NCI-H1694 (cell line): ENCODE data around the gene STH.
"Not testable (repeated sequence)": the region's sequence is repeated elsewhere in the genome, so short reads cannot be mapped to it uniquely, and the experiment has no call there.

ENCODE experiments used
- DNase-seq: peaks from one replicate; lab custom pipeline; 2025; lab: John Stamatoyannopoulos, UW

STH gene

DNA sequence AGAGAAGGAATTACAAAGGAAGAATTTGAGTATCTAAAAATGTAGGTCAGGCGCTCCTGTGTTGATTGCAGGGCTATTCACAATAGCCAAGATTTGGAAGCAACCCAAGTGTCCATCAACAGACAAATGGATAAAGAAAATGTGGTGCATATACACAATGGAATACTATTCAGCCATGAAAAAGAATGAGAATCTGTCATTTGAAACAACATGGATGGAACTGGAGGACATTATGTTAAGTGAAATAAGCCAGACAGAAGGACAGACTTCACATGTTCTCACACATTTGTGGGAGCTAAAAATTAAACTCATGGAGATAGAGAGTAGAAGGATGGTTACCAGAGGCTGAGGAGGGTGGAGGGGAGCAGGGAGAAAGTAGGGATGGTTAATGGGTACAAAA lies 7.0 kb downstream of the STH start:
- DNase-seq: not testable (repeated sequence)

DNA sequence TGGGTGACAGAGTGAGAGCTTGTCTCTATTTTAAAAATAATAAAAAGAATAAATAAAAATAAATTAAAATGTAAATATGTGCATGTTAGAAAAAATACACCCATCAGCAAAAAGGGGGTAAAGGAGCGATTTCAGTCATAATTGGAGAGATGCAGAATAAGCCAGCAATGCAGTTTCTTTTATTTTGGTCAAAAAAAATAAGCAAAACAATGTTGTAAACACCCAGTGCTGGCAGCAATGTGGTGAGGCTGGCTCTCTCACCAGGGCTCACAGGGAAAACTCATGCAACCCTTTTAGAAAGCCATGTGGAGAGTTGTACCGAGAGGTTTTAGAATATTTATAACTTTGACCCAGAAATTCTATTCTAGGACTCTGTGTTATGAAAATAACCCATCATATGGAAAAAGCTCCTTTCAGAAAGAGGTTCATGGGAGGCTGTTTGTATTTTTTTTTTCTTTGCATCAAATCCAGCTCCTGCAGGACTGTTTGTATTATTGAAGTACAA lies 8.5 kb downstream of the STH start:
- DNase-seq: no peak

- no peak for DNase-seq
Measured at GRCh38 chr17:46008591-46008990, 9.5 kb downstream of the STH start.

DNA sequence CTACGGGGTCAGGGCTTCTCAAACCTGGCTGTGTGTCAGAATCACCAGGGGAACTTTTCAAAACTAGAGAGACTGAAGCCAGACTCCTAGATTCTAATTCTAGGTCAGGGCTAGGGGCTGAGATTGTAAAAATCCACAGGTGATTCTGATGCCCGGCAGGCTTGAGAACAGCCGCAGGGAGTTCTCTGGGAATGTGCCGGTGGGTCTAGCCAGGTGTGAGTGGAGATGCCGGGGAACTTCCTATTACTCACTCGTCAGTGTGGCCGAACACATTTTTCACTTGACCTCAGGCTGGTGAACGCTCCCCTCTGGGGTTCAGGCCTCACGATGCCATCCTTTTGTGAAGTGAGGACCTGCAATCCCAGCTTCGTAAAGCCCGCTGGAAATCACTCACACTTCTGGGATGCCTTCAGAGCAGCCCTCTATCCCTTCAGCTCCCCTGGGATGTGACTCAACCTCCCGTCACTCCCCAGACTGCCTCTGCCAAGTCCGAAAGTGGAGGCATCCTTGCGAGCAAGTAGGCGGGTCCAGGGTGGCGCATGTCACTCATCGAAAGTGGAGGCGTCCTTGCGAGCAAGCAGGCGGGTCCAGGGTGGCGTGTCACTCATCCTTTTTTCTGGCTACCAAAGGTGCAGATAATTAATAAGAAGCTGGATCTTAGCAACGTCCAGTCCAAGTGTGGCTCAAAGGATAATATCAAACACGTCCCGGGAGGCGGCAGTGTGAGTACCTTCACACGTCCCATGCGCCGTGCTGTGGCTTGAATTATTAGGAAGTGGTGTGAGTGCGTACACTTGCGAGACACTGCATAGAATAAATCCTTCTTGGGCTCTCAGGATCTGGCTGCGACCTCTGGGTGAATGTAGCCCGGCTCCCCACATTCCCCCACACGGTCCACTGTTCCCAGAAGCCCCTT lies 10.9 kb downstream of the STH start:
- no peak for DNase-seq

DNA sequence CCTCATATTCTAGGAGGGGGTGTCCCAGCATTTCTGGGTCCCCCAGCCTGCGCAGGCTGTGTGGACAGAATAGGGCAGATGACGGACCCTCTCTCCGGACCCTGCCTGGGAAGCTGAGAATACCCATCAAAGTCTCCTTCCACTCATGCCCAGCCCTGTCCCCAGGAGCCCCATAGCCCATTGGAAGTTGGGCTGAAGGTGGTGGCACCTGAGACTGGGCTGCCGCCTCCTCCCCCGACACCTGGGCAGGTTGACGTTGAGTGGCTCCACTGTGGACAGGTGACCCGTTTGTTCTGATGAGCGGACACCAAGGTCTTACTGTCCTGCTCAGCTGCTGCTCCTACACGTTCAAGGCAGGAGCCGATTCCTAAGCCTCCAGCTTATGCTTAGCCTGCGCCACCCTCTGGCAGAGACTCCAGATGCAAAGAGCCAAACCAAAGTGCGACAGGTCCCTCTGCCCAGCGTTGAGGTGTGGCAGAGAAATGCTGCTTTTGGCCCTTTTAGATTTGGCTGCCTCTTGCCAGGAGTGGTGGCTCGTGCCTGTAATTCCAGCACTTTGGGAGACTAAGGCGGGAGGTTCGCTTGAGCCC lies 11.6 kb downstream of the STH start:
- DNase-seq: no peak

- DNase-seq: no peak
Measured at GRCh38 chr17:46011711-46012505, 12.9 kb downstream of the STH start.

DNA sequence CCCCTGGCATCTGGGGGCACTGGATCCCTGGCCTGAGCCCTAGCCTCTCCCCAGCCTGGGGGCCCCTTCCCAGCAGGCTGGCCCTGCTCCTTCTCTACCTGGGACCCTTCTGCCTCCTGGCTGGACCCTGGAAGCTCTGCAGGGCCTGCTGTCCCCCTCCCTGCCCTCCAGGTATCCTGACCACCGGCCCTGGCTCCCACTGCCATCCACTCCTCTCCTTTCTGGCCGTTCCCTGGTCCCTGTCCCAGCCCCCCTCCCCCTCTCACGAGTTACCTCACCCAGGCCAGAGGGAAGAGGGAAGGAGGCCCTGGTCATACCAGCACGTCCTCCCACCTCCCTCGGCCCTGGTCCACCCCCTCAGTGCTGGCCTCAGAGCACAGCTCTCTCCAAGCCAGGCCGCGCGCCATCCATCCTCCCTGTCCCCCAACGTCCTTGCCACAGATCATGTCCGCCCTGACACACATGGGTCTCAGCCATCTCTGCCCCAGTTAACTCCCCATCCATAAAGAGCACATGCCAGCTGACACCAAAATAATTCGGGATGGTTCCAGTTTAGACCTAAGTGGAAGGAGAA lies 13.5 kb downstream of the STH start:
- no peak for DNase-seq

- no peak for DNase-seq
Measured at GRCh38 chr17:46013127-46013501, 14.1 kb downstream of the STH start.

- no peak for DNase-seq
Measured at GRCh38 chr17:46013502-46014165, 14.6 kb downstream of the STH start.

GRCh38 chr17:46019408-46019925 lies 20.4 kb downstream of the STH start:
- DNase-seq: not testable (repeated sequence)

DNA sequence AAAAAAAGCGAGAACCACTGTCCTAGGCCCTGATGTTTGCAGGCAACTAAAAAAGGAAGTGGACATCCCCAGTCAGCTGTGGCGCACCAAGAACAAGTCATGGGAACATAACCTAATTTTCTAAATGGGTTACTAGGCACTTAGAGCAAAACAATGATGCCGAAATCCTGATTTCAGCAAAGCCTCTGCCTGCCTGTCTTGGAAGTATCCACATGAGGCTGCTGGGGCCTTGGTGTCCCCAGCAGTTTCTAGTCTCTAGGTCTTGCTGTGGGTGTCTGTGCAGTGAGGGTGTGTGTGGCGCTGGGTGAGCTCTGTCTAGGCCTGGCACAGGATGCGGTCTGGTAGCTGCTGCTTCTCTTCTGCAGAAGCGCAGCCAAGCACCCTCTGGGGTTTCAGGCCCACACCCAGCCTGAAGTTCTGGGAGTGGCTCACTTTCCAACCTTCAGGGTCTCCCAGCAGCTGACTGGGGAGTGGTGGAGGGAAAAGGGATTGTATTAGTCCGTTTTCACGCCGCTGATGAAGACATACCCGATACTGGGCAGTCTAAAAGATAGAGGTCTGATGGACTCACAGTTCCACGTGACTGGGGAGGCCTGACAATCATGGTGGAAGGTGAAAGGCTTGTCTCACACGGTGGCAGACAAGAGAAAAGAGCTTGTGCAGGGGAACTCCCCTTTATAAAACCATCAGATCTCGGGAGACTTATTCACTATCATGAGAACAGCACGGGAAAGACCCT lies 21.1 kb downstream of the STH start:
- no peak for DNase-seq

GRCh38 chr17:46020998-46021397 lies 21.9 kb downstream of the STH start:
- DNase-seq: no peak

DNA sequence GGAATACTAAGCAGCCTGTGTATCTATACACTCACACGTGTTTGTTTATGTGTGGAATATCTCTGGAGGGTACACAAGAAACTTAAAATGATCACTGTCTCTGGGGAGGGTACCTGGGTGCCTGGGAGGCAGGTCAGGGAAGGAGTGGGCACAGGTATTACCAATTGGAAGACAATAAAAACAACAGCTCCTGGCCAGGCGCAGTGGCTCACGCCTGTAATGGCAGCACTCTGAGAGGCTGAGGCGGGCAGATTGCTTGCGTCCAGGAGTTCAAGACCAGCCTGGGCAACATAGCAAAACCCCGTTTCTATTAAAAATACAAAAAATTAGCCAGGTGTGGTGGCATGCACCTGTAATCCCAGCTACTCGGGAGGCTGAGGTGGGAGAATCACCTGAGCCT lies 24.3 kb downstream of the STH start:
- not testable (repeated sequence) for DNase-seq

DNA sequence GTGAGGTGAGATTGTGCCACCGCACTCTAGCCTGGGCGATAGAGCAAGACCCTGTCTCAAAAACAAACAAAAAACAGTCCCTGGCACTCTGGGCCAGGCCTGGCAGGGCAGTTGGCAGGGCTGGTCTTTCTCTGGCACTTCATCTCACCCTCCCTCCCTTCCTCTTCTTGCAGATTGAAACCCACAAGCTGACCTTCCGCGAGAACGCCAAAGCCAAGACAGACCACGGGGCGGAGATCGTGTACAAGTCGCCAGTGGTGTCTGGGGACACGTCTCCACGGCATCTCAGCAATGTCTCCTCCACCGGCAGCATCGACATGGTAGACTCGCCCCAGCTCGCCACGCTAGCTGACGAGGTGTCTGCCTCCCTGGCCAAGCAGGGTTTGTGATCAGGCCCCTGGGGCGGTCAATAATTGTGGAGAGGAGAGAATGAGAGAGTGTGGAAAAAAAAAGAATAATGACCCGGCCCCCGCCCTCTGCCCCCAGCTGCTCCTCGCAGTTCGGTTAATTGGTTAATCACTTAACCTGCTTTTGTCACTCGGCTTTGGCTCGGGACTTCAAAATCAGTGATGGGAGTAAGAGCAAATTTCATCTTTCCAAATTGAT lies 24.8 kb downstream of the STH start:
- no peak for DNase-seq

GRCh38 chr17:46024590-46024989 lies 25.5 kb downstream of the STH start:
- no peak for DNase-seq

- DNase-seq: no peak
Measured at GRCh38 chr17:46025060-46025459, 26.0 kb downstream of the STH start.

DNA sequence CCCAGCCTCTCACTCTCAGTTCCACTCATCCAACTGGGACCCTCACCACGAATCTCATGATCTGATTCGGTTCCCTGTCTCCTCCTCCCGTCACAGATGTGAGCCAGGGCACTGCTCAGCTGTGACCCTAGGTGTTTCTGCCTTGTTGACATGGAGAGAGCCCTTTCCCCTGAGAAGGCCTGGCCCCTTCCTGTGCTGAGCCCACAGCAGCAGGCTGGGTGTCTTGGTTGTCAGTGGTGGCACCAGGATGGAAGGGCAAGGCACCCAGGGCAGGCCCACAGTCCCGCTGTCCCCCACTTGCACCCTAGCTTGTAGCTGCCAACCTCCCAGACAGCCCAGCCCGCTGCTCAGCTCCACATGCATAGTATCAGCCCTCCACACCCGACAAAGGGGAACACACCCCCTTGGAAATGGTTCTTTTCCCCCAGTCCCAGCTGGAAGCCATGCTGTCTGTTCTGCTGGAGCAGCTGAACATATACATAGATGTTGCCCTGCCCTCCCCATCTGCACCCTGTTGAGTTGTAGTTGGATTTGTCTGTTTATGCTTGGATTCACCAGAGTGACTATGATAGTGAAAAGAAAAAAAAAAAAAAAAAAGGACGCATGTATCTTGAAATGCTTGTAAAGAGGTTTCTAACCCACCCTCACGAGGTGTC lies 26.6 kb downstream of the STH start:
- DNase-seq: peak; percentile 47

DNA sequence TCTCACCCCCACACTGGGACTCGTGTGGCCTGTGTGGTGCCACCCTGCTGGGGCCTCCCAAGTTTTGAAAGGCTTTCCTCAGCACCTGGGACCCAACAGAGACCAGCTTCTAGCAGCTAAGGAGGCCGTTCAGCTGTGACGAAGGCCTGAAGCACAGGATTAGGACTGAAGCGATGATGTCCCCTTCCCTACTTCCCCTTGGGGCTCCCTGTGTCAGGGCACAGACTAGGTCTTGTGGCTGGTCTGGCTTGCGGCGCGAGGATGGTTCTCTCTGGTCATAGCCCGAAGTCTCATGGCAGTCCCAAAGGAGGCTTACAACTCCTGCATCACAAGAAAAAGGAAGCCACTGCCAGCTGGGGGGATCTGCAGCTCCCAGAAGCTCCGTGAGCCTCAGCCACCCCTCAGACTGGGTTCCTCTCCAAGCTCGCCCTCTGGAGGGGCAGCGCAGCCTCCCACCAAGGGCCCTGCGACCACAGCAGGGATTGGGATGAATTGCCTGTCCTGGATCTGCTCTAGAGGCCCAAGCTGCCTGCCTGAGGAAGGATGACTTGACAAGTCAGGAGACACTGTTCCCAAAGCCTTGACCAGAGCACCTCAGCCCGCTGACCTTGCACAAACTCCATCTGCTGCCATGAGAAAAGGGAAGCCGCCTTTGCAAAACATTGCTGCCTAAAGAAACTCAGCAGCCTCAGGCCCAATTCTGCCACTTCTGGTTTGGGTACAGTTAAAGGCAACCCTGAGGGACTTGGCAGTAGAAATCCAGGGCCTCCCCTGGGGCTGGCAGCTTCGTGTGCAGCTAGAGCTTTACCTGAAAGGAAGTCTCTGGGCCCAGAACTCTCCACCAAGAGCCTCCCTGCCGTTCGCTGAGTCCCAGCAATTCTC lies 27.4 kb downstream of the STH start:
- no peak for DNase-seq
